HCT116 (cell line): Measurements from ENCODE around the gene SMYD3. TPM values are rescaled to one million over a fixed set of nuclear protein-coding genes. Genes with fewer than 3 reads are reported as not detected.

Experiments
- ATAC-seq: fragments of 200-7000 bp; cut with Tn5 transposase; 2 replicates; pipeline ENCODE4 v1.9.1; 2020; ENCODE audit warnings: mild to moderate bottlenecking, moderate library complexity
- BruUV-seq: library from RNA; stranded (reverse); fragments of 400-500 nt; replicated peaks from 2 replicates; lab custom pipeline; 2021; lab: Mats Ljungman, UMichigan
- CTCF ChIA-PET: fragments of 300-600 bp; sonication (Branson Sonifier 250); formaldehyde crosslinking; loops from one replicate; lab custom pipeline; 2021; ENCODE audit warnings: antibody characterized with exemption; lab: Charles Lee
- POLR2A ChIA-PET: fragments of 300-600, 350-600 bp; sonication (Branson Sonifier 250); formaldehyde crosslinking; loops from one replicate; lab custom pipeline; 2021; ENCODE audit warnings: antibody characterized with exemption; lab: Charles Lee
- RAD21 ChIA-PET, 2 experiments: fragments of 300-600 bp; sonication (Branson Sonifier 250); formaldehyde crosslinking; loops; one replicate each; lab custom pipeline; 2023; ENCODE audit warnings: low total read pairs in 2 of 2; ENCODE audit not compliant: uncharacterized antibody in 2 of 2, unreplicated experiment in 2 of 2, low non-redundant PET in 1 of 2; lab: Charles Lee
- DNase-seq: peaks from one replicate; pipeline ENCODE4 v3.0.0-alpha.2; 2010; ENCODE audit warnings: low read depth, low spot score
- H2AFZ ChIP-seq: fragments of 200-600 bp; shearing (Covaris generic), sonication (generic); 2 replicates; pipeline ENCODE4 v1.6.1; 2017; ENCODE audit warnings: low read depth, mixed run types, mixed read lengths, antibody characterized with exemption, low read length; ENCODE audit not compliant: poor library complexity, severe bottlenecking
- H3K27ac ChIP-seq: 2 replicates; pipeline ENCODE4 v1.5.1; 2012; ENCODE audit warnings: low read depth, low read length
- H3K27me3 ChIP-seq: fragments of 200-600 bp; sonication (generic); 2 replicates; pipeline ENCODE4 v1.6.1; 2016; ENCODE audit warnings: mixed run types, low read length, mixed read lengths; ENCODE audit not compliant: insufficient read depth
- H3K36me3 ChIP-seq, 2 experiments: fragments of 200-500 bp in 1 of 2; fragments of 200-600 bp in 1 of 2; sonication (Bioruptor generic) in 1 of 2; sonication (generic) in 1 of 2; 2 replicates each; pipeline versions ENCODE4 v1.5.1 to v1.6.1; 2014 to 2016; ENCODE audit warnings: low read length in 2 of 2, inconsistent platforms in 1 of 2, mixed read lengths in 1 of 2, mixed run types in 1 of 2; ENCODE audit not compliant: insufficient read depth in 2 of 2, control insufficient read depth in 1 of 2
- H3K4me1 ChIP-seq, 2 experiments: fragments of 200-600 bp in 1 of 2; sonication (generic) in 1 of 2; 2 replicates each; pipeline versions ENCODE4 v1.5.1 to v1.6.1; 2012 to 2017; ENCODE audit warnings: low read length in 2 of 2, inconsistent platforms in 1 of 2, mild to moderate bottlenecking in 1 of 2, mixed read lengths in 1 of 2, mixed run types in 1 of 2, moderate library complexity in 1 of 2; ENCODE audit not compliant: insufficient read depth in 2 of 2, control insufficient read depth in 1 of 2
- H3K4me2 ChIP-seq: fragments of 200-600 bp; sonication (generic); 2 replicates; pipeline ENCODE4 v1.6.1; 2017; ENCODE audit warnings: mixed run types, low read length, mixed read lengths
- H3K4me3 ChIP-seq, 2 experiments: fragments of 200-600 bp in 1 of 2; sonication (generic) in 1 of 2; replicated peaks in 1 of 2; 2 replicates each; pipeline ENCODE4 v1.5.1; 2011 to 2016; ENCODE audit warnings: low read length in 2 of 2, control low read depth in 1 of 2, low read depth in 1 of 2, mild to moderate bottlenecking in 1 of 2, mixed read lengths in 1 of 2, mixed run types in 1 of 2
- H3K79me2 ChIP-seq: fragments of 200-600 bp; sonication (generic); 2 replicates; pipeline ENCODE4 v1.6.1; 2017; ENCODE audit warnings: mild to moderate bottlenecking, mixed run types, low read length, moderate library complexity, mixed read lengths; ENCODE audit not compliant: insufficient read depth
- H3K9ac ChIP-seq: fragments of 200-600 bp; sonication (generic); 2 replicates; pipeline ENCODE4 v1.6.1; 2016; ENCODE audit warnings: low read length, mixed read lengths
- H3K9me2 ChIP-seq: fragments of 200-600 bp; sonication (generic), shearing (Covaris generic); 2 replicates; pipeline ENCODE4 v1.6.1; 2017; ENCODE audit warnings: mixed run types, mild to moderate bottlenecking, moderate library complexity; ENCODE audit not compliant: insufficient read depth
- H3K9me3 ChIP-seq, 2 experiments: fragments of 200-500 bp in 1 of 2; fragments of 200-600 bp in 1 of 2; sonication (Bioruptor generic) in 1 of 2; sonication (generic) in 1 of 2; 2 replicates each; pipeline ENCODE4 v1.6.1; 2014 to 2017; ENCODE audit warnings: low read length in 2 of 2, mixed read lengths in 2 of 2, inconsistent platforms in 1 of 2, low read depth in 1 of 2, mild to moderate bottlenecking in 1 of 2, mixed run types in 1 of 2, moderate library complexity in 1 of 2; ENCODE audit not compliant: control insufficient read depth in 1 of 2, insufficient read depth in 1 of 2
- H4K20me1 ChIP-seq: fragments of 200-600 bp; sonication (generic), shearing (Covaris generic); 2 replicates; pipeline ENCODE4 v1.6.1; 2017; ENCODE audit warnings: mixed run types, mild to moderate bottlenecking, moderate library complexity; ENCODE audit not compliant: insufficient read depth
- CEBPB ChIP-seq: IDR thresholded peaks from 2 replicates; pipeline ENCODE4 v1.6.1; 2012; ENCODE audit warnings: low read depth
- EZH2 ChIP-seq: fragments of 200-600 bp; sonication (generic); IDR thresholded peaks from 2 replicates; pipeline ENCODE4 v1.6.1; 2017; ENCODE audit warnings: antibody characterized with exemption, mixed run types
- POLR2AphosphoS5 ChIP-seq: IDR thresholded peaks from 2 replicates; pipeline ENCODE4 v1.6.1; 2011; ENCODE audit warnings: mild to moderate bottlenecking, low read depth, low read length, moderate library complexity
- SIN3A ChIP-seq: IDR thresholded peaks from 2 replicates; pipeline ENCODE4 v1.6.1; 2012; ENCODE audit warnings: low read depth
- TCF7L2 ChIP-seq: IDR thresholded peaks from 2 replicates; pipeline ENCODE4 v1.7.0; 2011; ENCODE audit warnings: borderline replicate concordance, inconsistent platforms; ENCODE audit not compliant: insufficient read depth, insufficient read length; ENCODE audit errors: extremely low read depth
- YY1 ChIP-seq: IDR thresholded peaks from 2 replicates; pipeline ENCODE4 v1.6.1; 2011; ENCODE audit warnings: low read length, low read depth, moderate library complexity, mild to moderate bottlenecking; ENCODE audit not compliant: insufficient replicate concordance; ENCODE audit errors: extremely low read depth
- ZFX ChIP-seq: fragments of 450-650 bp; IDR thresholded peaks from 2 replicates; pipeline ENCODE4 v1.6.1; 2017
- ZNF274 ChIP-seq: fragments of 200-500 bp; sonication (Bioruptor generic); IDR thresholded peaks from 2 replicates; pipeline ENCODE4 v1.6.1; 2014; ENCODE audit warnings: mild to moderate bottlenecking, low read depth, low read length, inconsistent platforms
- intact Hi-C: fragments of 100-400 bp; cut with micrococcal nuclease; formaldehyde crosslinking; loops from 2 replicates; pipeline ENCODE4 v1.10.0; 2022
- total RNA-seq: library from RNA; stranded (reverse); gene quantifications from one replicate; pipeline ENCODE4 v1.2.1, GENCODE V29; 2021; ENCODE audit not compliant: unreplicated experiment
- TF ChIP-seq, protein P1 (sequence below), 3 experiments: fragments of 200-600 bp in 1 of 3; sonication (generic) in 1 of 3; IDR thresholded peaks in 2 of 3; conservative IDR thresholded peaks in 1 of 3; 2 replicates each; pipeline ENCODE4 v1.5.1; 2012 to 2017; ENCODE audit warnings: low read depth in 2 of 3, low read length in 2 of 3, antibody characterized with exemption in 1 of 3, borderline replicate concordance in 1 of 3, control low read depth in 1 of 3, mild to moderate bottlenecking in 1 of 3, mixed read lengths in 1 of 3, mixed run types in 1 of 3, moderate library complexity in 1 of 3; ENCODE audit not compliant: insufficient read depth in 1 of 3
- TF ChIP-seq, protein P2 (sequence below): IDR thresholded peaks from 2 replicates; pipeline ENCODE4 v1.6.1; 2012

SMYD3 gene
- total RNA-seq, 1 experiment from 2014 or later: 33.6 TPM

DNA sequence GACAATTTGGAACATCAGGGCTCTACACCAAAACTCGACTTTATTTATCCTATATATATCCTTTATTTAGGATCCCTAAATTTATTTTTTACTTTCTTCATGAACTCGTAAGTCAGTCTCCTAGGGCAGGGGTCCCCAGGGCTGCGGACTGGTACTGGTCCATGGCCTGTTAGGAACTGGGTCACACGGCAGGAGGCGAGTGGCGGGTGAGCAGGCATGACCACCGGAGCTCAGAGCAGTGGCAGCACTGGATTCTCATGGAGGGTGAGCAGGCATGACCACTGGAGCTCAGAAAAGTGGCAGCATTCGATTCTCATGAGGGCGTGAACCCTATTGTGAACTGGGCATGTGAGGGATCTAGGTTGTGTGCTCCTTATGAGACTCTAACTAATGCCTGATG lies 427.0 kb downstream of the SMYD3 start (continued):
- no peak for TF ChIP-seq SIN3A
- TF ChIP-seq, protein P1, sequence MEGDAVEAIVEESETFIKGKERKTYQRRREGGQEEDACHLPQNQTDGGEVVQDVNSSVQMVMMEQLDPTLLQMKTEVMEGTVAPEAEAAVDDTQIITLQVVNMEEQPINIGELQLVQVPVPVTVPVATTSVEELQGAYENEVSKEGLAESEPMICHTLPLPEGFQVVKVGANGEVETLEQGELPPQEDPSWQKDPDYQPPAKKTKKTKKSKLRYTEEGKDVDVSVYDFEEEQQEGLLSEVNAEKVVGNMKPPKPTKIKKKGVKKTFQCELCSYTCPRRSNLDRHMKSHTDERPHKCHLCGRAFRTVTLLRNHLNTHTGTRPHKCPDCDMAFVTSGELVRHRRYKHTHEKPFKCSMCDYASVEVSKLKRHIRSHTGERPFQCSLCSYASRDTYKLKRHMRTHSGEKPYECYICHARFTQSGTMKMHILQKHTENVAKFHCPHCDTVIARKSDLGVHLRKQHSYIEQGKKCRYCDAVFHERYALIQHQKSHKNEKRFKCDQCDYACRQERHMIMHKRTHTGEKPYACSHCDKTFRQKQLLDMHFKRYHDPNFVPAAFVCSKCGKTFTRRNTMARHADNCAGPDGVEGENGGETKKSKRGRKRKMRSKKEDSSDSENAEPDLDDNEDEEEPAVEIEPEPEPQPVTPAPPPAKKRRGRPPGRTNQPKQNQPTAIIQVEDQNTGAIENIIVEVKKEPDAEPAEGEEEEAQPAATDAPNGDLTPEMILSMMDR (IDR thresholded peaks at IDR 0.05 in 2 of 3, conservative IDR thresholded peaks at IDR 0.05 in 1 of 3; ENCODE audit: borderline replicate concordance in 1 of 3, insufficient read depth in 1 of 3, low read depth in 2 of 3, low read length in 2 of 3): no peak
- no peak for TF ChIP-seq ZNF274
- no peak for TF ChIP-seq TCF7L2
- TF ChIP-seq YY1: no peak
- no peak for TF ChIP-seq POLR2AphosphoS5
- TF ChIP-seq ZFX: no peak
- TF ChIP-seq, protein P2, sequence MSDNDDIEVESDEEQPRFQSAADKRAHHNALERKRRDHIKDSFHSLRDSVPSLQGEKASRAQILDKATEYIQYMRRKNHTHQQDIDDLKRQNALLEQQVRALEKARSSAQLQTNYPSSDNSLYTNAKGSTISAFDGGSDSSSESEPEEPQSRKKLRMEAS: no peak
- TF ChIP-seq EZH2: no peak
- no peak for TF ChIP-seq CEBPB

DNA sequence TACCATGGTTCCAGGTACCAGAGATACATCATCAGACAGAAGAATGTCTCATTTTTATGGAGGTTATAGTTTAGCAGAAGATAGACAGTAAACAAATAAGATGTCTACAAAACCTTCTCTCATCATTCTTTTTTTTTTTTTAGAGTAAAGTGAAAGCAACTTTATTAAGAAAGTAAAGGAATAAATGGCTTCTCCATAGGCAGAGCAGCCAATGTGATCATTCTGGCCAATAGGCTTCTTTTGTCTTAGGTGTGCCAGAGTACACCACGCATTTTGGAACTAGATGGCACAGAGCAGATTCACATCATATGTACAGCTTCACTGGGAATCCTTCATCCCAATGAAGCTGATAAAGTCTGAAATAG lies 428.2 kb downstream of the SMYD3 start:
- intact Hi-C loops: no loop called here
- ChIA-PET RAD21 (no interaction called here), CTCF (no interaction called here), POLR2A (no interaction called here)
- Histone ChIP-seq H3K4me3 (no peak overlapping the region), H3K27me3 (no peaks in the 10 kb centered on the region), H3K36me3 (no peaks in the 10 kb centered on the region), H2AFZ (no peak overlapping the region), H3K9me2 (no peaks in the 10 kb centered on the region), H3K9me3 (no peaks in the 10 kb centered on the region), H3K27ac (no peak overlapping the region), H3K9ac (no peak overlapping the region), H4K20me1 (no peaks in the 10 kb centered on the region), H3K4me2 (no peak overlapping the region), H3K4me1 (no peaks in the 10 kb centered on the region), H3K79me2 (no peaks in the 10 kb centered on the region)
- ATAC-seq (no peak), DNase-seq (no peak)
- no peak for TF ChIP-seq ZFX
- TF ChIP-seq, protein P2: no peak
- no peak for TF ChIP-seq CEBPB
- no TSS peak for BruUV-seq
